ENCODE data around the gene THBD.

THBD gene

DNA sequence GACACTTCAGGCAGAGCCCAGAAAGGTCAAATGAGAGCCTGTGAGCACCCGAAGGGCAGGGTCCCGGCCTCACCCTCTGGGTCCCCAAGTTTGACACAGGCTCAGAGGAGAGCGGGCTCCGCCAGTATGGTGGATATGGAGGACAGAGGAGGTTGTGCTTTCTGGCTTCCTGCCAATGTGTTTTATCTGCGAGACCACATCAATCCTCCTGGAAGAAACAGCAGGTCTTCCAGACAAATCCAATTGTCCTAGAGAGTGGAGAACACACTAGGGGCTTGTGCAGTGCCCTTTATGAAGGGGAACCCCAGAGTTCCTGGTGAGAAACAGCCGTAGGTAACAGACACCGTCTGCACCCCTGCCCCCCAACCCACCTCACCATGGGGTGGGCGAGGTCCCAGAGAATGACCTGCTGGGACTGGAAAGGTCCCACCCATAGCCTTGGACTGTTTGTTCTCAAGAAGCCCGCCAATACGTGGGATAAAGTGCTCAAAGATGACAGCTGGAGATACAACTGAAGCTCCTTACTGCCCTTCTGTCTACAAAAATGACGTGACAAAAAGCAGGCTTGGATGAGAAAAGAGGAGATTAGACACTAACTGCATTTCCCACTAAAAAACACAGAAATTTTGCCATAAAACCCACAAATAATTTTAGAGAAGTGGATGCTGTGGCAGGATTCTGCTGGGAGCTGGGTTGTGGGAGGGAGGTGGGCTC lies 38.3 kb downstream of the THBD start:
- Histone ChIP-seq H3K4me1 (no peaks in the 10 kb centered on the region), H3K27me3 (no peaks in the 10 kb centered on the region), H3K36me3 (no peaks in the 10 kb centered on the region), H3K9me3 (no peaks in the 10 kb centered on the region; the same call in 1 of the 2 replicates), H3K4me3 (ENCODE audit: low read depth, low read length) (no peak overlapping the region)
- TF ChIP-seq, protein P1, sequence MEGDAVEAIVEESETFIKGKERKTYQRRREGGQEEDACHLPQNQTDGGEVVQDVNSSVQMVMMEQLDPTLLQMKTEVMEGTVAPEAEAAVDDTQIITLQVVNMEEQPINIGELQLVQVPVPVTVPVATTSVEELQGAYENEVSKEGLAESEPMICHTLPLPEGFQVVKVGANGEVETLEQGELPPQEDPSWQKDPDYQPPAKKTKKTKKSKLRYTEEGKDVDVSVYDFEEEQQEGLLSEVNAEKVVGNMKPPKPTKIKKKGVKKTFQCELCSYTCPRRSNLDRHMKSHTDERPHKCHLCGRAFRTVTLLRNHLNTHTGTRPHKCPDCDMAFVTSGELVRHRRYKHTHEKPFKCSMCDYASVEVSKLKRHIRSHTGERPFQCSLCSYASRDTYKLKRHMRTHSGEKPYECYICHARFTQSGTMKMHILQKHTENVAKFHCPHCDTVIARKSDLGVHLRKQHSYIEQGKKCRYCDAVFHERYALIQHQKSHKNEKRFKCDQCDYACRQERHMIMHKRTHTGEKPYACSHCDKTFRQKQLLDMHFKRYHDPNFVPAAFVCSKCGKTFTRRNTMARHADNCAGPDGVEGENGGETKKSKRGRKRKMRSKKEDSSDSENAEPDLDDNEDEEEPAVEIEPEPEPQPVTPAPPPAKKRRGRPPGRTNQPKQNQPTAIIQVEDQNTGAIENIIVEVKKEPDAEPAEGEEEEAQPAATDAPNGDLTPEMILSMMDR (IDR thresholded peaks at IDR 0.05; ENCODE audit: low read depth, low read length) = no peak
- DNase-seq = no peak

DNA sequence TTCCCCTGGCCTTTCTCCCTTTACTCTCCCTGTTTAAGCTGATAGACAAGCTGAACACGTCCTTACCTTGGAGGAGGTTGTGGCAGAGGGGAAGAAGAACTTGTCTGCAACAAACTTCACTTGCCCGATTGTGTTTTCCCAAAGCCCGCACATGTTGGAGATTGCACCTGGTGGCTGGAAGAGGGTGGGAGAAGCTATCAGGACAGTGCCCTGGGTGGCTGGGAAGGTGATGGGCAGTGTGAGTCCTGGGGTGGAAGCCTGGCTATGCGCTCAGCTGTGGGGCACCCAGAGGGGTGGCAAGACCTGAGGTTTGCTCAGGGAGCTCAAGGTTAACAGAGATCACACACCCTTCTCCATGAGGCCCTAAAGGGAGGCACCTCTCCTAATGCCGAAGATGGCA lies 39.4 kb downstream of the THBD start:
- H3K9me3 ChIP-seq = no peaks in the 10 kb centered on the region; the same call in 1 of the 2 replicates
- H3K4me1 ChIP-seq = no peaks in the 10 kb centered on the region
- H3K27me3 ChIP-seq = no peaks in the 10 kb centered on the region
- no peak for DNase-seq
- TF ChIP-seq, protein P1 (IDR thresholded peaks at IDR 0.05; ENCODE audit: low read depth, low read length) = no peak
- H3K4me3 ChIP-seq (ENCODE audit: low read depth, low read length) = no peak overlapping the region
- H3K36me3 ChIP-seq = no peaks in the 10 kb centered on the region

DNA sequence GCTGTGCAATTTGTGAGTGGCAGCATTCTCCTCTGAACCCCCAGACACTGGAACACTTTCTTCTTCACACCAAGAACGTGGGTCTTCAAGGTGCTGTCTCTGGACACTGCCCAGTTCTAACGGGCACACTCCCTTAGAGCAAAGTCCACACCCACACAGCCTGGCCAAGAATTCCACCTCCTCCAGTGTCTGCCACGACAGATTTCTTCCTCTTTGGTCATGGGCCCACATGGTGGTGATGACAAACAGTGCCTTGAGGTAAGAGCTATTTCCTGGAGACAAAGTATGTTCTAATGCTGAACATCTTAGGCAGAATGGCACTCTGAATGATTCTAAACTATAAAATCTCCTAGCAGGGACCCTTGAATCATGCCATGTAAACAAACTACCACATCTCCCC lies 39.8 kb downstream of the THBD start:
- Histone ChIP-seq H3K27me3 (no peaks in the 10 kb centered on the region), H3K4me3 (ENCODE audit: low read depth, low read length) (no peak overlapping the region), H3K9me3 (no peaks in the 10 kb centered on the region; the same call in 1 of the 2 replicates), H3K36me3 (no peaks in the 10 kb centered on the region), H3K4me1 (no peaks in the 10 kb centered on the region)
- TF ChIP-seq, protein P1 (IDR thresholded peaks at IDR 0.05; ENCODE audit: low read depth, low read length) = no peak
- no peak for DNase-seq

DNA sequence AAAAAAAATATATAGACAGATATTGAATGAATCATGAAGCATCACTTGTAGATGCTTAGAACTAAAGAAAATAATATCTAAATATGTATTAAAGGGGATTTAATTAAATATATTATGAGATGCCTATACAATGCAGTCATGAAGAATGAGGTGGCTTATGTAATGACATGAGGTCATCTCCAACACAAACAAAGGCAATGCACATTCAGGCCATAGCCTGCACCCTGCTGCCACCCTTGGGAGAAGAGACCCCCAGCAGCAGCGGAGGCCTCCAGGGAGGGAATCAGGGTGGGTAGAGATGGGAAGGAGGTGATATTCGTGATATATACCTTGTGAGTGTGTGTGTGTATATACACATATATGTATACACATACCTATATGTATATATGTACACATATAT lies 40.8 kb downstream of the THBD start:
- Histone ChIP-seq H3K36me3 (no peaks in the 10 kb centered on the region), H3K4me3 (ENCODE audit: low read depth, low read length) (no peak overlapping the region), H3K4me1 (no peaks in the 10 kb centered on the region), H3K27me3 (no peaks in the 10 kb centered on the region), H3K9me3 (no peaks in the 10 kb centered on the region; the same call in 1 of the 2 replicates)
- TF ChIP-seq, protein P1 (IDR thresholded peaks at IDR 0.05; ENCODE audit: low read depth, low read length) = no peak
- no peak for DNase-seq

DNA sequence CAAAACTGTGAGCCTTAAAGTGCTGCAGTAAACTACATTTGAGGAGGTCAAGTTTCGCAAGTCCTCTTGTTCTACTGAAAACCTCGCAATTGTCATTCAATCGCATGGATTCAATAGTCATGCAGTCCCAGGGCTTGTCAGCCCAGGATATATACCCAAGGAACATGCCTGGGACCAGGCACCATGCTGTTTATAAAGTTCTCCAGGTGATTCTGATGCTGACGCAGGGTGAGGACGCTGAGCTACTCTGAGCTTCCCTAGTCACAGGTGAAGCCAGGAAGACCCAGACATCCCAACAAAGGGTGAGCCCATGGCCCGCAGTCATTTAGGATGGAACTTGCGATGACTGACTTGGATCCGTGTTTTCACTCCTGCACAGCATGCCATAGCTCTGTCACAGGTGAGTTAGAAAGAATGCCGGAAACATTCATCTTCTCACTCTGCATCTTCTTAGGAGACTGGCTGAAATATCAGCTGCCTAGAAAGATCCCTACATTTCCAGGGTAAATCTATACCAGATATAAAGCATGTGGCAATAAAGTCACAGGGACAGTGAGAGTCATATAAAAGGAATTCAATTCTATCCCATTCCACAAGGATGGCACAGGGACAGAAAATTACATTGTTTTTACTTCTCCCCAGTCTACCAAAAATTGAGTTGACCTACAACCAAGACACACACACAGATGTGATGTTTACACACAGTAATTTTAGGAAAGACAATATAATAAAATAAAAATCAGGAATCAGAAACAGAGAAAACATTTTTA lies 41.4 kb downstream of the THBD start:
- Histone ChIP-seq H3K36me3 (no peaks in the 10 kb centered on the region), H3K4me3 (ENCODE audit: low read depth, low read length) (no peak overlapping the region), H3K9me3 (no peaks in the 10 kb centered on the region; the same call in 1 of the 2 replicates), H3K4me1 (no peaks in the 10 kb centered on the region), H3K27me3 (no peaks in the 10 kb centered on the region)
- DNase-seq = no peak
- TF ChIP-seq, protein P1 (IDR thresholded peaks at IDR 0.05; ENCODE audit: low read depth, low read length) = no peak

DNA sequence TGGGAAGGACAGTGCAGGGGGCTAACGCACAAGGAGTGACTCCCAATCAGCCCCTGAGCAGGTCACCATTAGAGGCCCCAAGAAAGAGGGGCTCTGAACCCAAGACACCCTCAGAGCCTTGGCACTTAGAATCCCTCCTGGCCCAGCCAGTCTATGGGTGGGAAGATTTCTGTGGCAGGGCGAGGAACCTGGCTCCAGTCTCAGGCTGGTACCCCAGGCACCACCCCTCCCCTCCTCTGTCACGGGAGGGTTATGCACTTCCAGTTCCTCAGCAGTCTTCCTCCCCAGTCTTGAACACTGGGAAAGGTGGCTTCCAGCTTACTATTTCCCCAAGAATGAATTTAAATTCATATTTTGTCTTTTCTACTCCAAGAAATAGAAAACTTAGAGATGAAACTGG lies 42.0 kb downstream of the THBD start:
- DNase-seq = no peak
- TF ChIP-seq, protein P1 (IDR thresholded peaks at IDR 0.05; ENCODE audit: low read depth, low read length) = no peak
- no peak overlapping the region for H3K4me3 ChIP-seq (ENCODE audit: low read depth, low read length)
- H3K9me3 ChIP-seq = no peaks in the 10 kb centered on the region; the same call in 1 of the 2 replicates
- H3K4me1 ChIP-seq = no peaks in the 10 kb centered on the region
- no peaks in the 10 kb centered on the region for H3K36me3 ChIP-seq
- H3K27me3 ChIP-seq = no peaks in the 10 kb centered on the region

Measured in BE2C (cell line).